ENCODE measurements around the gene UCN3. TPM values are rescaled to one million over a fixed set of nuclear protein-coding genes. Genes with fewer than 3 reads are reported as not detected.
A peak's percentile ranks its signal among the peaks of the same experiment; 100 is the strongest.

Gene UCN3
- total and polyA plus RNA-seq, 9 of the 15 experiments (the other 6 are each of a cell fraction or from before 2014, with no cell fraction given), result not detected

GRCh38 chr10:5404208-5405041 is 39.7 kb downstream of the UCN3 start, which contains the start of gene TUBAL3 (continued):
- TF ChIP-seq, protein P1, sequence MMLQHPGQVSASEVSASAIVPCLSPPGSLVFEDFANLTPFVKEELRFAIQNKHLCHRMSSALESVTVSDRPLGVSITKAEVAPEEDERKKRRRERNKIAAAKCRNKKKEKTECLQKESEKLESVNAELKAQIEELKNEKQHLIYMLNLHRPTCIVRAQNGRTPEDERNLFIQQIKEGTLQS (IDR thresholded peaks at IDR 0.05), result peak; percentile 51; the same call in 1 of the 2 replicates
- TF ChIP-seq, protein P1 (CRISPR knock-in tag; conservative IDR thresholded peaks at IDR 0.05), result no peak
- TF ChIP-seq, protein P2, sequence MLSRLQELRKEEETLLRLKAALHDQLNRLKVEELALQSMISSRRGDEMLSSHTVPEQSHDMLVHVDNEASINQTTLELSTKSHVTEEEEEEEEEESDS (CRISPR knock-in tag; IDR thresholded peaks at IDR 0.05), result no peak
- peak; percentile 34; the same call in 1 of the 2 replicates for TF ChIP-seq MYNN (IDR thresholded peaks at IDR 0.05)
- TF ChIP-seq MYNN (CRISPR knock-in tag; IDR thresholded peaks at IDR 0.05), result no peak
- no peak for TF ChIP-seq NFYB (IDR thresholded peaks at IDR 0.05; ENCODE audit: extremely low read depth, insufficient read length)
- TF ChIP-seq FOXM1 (IDR thresholded peaks at IDR 0.05; ENCODE audit: low read depth), result peak; percentile 44
- TF ChIP-seq FOXM1 (CRISPR knock-in tag; IDR thresholded peaks at IDR 0.05; ENCODE audit: low read depth), result no peak
- TF ChIP-seq AFF4 (CRISPR knock-in tag; IDR thresholded peaks at IDR 0.05), result no peak
- peak; percentile 51 for TF ChIP-seq HMBOX1 (IDR thresholded peaks at IDR 0.05)
- no peak for TF ChIP-seq ZHX1 (conservative IDR thresholded peaks at IDR 0.05; ENCODE audit: low read length)
- TF ChIP-seq MECOM (CRISPR knock-in tag; IDR thresholded peaks at IDR 0.05), result 0 out of 2 replicates have a peak, but pooled peaks have one; percentile 10
- TF ChIP-seq TEAD1 (CRISPR knock-in tag; IDR thresholded peaks at IDR 0.05), result no peak
- TF ChIP-seq NR4A1 (CRISPR knock-in tag; IDR thresholded peaks at IDR 0.05), result no peak
- TF ChIP-seq NR4A1 (tag; IDR thresholded peaks at IDR 0.05), result no peak
- no peak for TF ChIP-seq CTBP1 (IDR thresholded peaks at IDR 0.05; ENCODE audit: borderline replicate concordance)
- TF ChIP-seq GABPA (tag; conservative IDR thresholded peaks at IDR 0.05; ENCODE audit: low read depth), result peak; percentile 57
- TF ChIP-seq SOX6 (IDR thresholded peaks at IDR 0.05), result peak; percentile 68
